Activated CD8-positive, alpha-beta T cell treated with anti-CD3 and anti-CD28 coated beads for 36 hours (primary cell): ENCODE measurements around the gene RASGRP2. TPM values are rescaled to one million over a fixed set of nuclear protein-coding genes. Genes with fewer than 3 reads are reported as not detected.
A peak's percentile ranks its signal among the peaks of the same experiment; 100 is the strongest.

Experiments
- ATAC-seq: fragments of 200-7000 bp; cut with Tn5 transposase; one replicate; pipeline ENCODE4 v1.10.0; 2021; ENCODE audit warnings: mild to moderate bottlenecking, moderate library complexity
- CTCF ChIA-PET: fragments of 350-600 bp; sonication (Branson Sonifier 250); formaldehyde crosslinking; loops from one replicate; lab custom pipeline; 2021; ENCODE audit warnings: antibody characterized with exemption; lab: Charles Lee
- POLR2A ChIA-PET: fragments of 350-600 bp; sonication (Branson Sonifier 250); formaldehyde crosslinking; loops from one replicate; lab custom pipeline; 2021; ENCODE audit warnings: antibody characterized with exemption; lab: Charles Lee
- DNase-seq: peaks from one replicate; pipeline ENCODE4 v3.0.0-alpha.2; 2020
- H3K27ac Mint-ChIP-seq: one replicate; pipeline ENCODE4 v1.8.0; 2021; ENCODE audit warnings: mild to moderate bottlenecking, mixed read lengths
- H3K27me3 Mint-ChIP-seq: one replicate; pipeline ENCODE4 v1.8.0; 2021; ENCODE audit warnings: mixed read lengths
- H3K36me3 Mint-ChIP-seq: one replicate; pipeline ENCODE4 v1.8.0; 2021; ENCODE audit warnings: low read depth, mixed read lengths
- H3K4me1 Mint-ChIP-seq: one replicate; pipeline ENCODE4 v1.8.0; 2021; ENCODE audit warnings: low read depth, mixed read lengths
- H3K4me3 Mint-ChIP-seq: one replicate; pipeline ENCODE4 v1.8.0; 2021; ENCODE audit warnings: mild to moderate bottlenecking, moderate library complexity, mixed read lengths
- H3K9me3 Mint-ChIP-seq: one replicate; pipeline ENCODE4 v1.8.0; 2021; ENCODE audit warnings: mixed read lengths
- intact Hi-C: fragments of 100-400 bp; cut with micrococcal nuclease; formaldehyde crosslinking; loops from one replicate; pipeline ENCODE4 v1.10.0; 2022
- total RNA-seq, 2 experiments: library from RNA; stranded (reverse); gene quantifications; one replicate each; pipeline ENCODE4 v1.2.3, GENCODE V29; 2021
- TF ChIP-seq, protein P1 (sequence below): fragments of 200-600 bp; IDR thresholded peaks from one replicate; pipeline ENCODE4 v1.8.0; 2022; ENCODE audit warnings: antibody characterized with exemption, mild to moderate bottlenecking

The RASGRP2 gene
- total RNA-seq, 2 experiments from 2014 or later: 7.8 to 8.2 TPM

DNA sequence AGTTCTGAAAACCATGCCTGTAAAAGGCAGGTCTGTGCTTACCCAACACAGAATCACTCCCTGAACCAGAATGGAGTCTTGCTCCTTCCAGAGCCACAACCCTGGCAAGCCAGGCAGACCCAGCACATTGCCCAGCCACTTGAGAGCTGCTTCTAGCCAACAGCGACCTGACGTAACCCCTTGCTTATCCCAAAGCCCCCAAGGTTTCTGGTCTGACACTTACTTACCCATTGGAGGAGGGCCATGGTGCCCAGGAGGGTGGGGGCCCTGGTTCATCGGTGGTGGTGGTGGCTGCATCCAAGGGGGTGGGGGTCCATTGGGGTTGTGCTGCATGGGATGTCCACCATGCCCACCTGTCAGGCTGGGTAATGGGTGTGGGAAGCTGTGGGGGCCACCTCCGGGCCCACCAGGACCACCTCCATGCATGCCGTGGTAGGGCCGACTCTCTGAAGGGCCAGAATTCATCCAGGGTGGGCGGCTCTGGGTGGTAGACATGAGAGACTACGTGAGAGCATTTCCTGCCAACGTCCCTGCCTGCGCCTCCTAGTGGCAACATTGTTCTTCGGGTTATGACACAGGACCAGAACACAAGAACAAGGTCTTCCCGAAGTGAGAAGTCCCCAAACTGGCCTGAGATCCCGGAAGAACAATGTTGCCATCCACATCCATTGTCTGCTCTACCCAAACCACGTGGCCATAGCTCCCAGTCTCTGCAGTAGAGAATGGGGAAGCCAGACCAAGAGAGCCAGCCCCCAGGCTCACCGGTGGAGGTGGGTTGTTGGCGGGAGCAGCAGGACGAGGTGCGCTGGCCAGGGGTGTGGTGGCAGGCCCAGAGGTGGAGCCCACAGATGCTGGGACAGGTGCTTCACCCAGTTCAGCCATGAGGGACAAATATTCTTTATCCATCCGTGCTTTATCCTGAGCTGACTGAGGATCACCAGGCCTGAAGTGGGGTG is 23.7 kb upstream of the RASGRP2 start:
- CTCF ChIA-PET: interaction anchor here (0.5 to 2.6 kb wide), 12 partner anchors 8 to 198 kb away, joined by 3 to 18 read pairs (median 4); partner anchors contain the start of genes PYGM and RASGRP2
- Mint-ChIP-seq H3K4me3 (no peak overlapping the region), H3K27me3 (no peaks in the 10 kb centered on the region), H3K9me3 (no peaks in the 10 kb centered on the region), H3K36me3 (peaks cover 89% of the 10 kb centered on the region), H3K4me1 (peaks cover 91% of the 10 kb centered on the region), H3K27ac (peak overlapping the region; percentile 86)
- TF ChIP-seq, protein P1, sequence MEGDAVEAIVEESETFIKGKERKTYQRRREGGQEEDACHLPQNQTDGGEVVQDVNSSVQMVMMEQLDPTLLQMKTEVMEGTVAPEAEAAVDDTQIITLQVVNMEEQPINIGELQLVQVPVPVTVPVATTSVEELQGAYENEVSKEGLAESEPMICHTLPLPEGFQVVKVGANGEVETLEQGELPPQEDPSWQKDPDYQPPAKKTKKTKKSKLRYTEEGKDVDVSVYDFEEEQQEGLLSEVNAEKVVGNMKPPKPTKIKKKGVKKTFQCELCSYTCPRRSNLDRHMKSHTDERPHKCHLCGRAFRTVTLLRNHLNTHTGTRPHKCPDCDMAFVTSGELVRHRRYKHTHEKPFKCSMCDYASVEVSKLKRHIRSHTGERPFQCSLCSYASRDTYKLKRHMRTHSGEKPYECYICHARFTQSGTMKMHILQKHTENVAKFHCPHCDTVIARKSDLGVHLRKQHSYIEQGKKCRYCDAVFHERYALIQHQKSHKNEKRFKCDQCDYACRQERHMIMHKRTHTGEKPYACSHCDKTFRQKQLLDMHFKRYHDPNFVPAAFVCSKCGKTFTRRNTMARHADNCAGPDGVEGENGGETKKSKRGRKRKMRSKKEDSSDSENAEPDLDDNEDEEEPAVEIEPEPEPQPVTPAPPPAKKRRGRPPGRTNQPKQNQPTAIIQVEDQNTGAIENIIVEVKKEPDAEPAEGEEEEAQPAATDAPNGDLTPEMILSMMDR: peak; percentile 94
- intact Hi-C loops: no loop called here
- POLR2A ChIA-PET: interaction anchor here (0.6 to 24.1 kb wide), 6 partner anchors 5 to 86 kb away, joined by 3 to 331 read pairs (median 156); partner anchors contain the start of genes PYGM, RASGRP2 and SF1
- DNase-seq (peak; percentile 95), ATAC-seq (peak; percentile 48)

DNA sequence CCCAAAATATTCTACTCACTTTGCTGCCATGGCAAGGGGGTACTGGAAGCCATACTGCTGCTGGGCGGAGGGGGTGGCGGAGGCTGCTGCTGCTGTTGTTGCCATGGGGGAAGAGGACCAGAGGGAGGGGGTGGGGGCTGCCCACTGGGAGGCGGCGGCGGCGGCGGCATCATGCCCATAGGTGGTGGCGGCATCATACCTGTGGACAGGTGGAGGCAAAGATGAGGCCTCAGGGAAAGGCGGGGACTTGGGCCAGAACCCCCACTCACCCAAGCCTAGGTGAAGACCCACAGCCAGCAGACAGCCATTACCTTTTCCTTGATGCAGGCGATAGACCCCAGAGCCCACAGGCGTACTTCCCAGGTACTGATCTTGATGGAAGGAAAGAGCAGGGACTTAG is 22.9 kb upstream of the RASGRP2 start:
- no peak for ATAC-seq
- Mint-ChIP-seq H3K27me3 (no peaks in the 10 kb centered on the region), H3K36me3 (peaks cover 88% of the 10 kb centered on the region), H3K27ac (peak overlapping the region; percentile 86), H3K4me1 (peaks cover 91% of the 10 kb centered on the region), H3K4me3 (no peak overlapping the region), H3K9me3 (no peaks in the 10 kb centered on the region)
- DNase-seq: no peak
- ChIA-PET CTCF (interaction anchor here (1.6 to 5.0 kb wide), 6 partner anchors 9 to 34 kb away, joined by 4 to 45 read pairs (median 17); partner anchors contain the start of gene RASGRP2), POLR2A (interaction anchor here (0.6 to 24.1 kb wide), 5 partner anchors 4 to 95 kb away, joined by 3 to 331 read pairs (median 308); partner anchors contain the start of genes PYGM, RASGRP2 and SF1)
- TF ChIP-seq, protein P1: no peak
- intact Hi-C loops: no loop called here

DNA sequence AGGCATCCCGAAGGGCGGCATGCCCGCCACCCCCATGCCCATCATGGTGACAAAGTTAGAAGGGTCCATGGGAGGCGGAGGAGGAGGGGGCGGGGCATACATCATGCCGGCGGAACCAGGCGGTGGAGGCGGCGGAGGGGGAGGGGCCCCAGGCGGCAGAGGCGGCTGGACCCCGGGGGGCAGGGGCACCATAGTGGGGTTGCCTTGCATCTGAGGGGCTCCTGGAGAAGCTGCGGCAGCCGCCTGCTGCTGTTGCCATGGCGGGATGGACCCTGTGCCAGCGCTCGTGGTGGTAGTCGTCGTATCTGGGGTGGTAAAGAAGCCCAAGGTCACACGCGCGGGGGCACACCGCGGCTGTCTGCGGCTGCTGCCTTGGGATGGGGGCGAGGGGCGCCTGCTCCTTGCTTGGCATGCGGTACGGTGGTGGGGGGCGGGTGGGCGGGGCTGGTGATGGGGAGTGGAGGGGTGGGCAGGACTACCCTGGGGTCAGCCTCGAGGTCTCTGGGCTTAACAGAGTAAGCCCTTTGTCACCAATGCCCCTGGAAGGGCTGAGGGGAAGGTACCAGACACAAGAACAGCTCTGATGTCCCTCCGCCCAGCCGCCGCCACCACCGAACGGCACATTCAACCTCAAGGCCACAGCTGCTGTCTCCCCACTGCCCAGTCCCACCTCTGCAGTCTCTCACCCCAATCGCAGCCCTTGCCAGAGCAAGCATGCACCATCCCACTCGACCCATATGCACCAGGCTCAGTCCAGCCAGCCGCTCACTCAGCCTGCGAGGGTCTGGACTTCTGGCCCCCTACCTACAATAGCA is 22.1 kb upstream of the RASGRP2 start:
- DNase-seq: no peak
- ATAC-seq: no peak
- H3K36me3 Mint-ChIP-seq: peaks cover 80% of the 10 kb centered on the region
- ChIA-PET POLR2A (interaction anchor here (0.6 to 24.1 kb wide), 5 partner anchors 4 to 96 kb away, joined by 3 to 331 read pairs (median 308); partner anchors contain the start of genes PYGM, RASGRP2 and SF1), CTCF (interaction anchor here (5.0 kb wide), 2 partner anchors 9 to 21 kb away, joined by 35 to 45 read pairs; partner anchors contain the start of gene RASGRP2)
- intact Hi-C loops: no loop called here
- H3K27me3 Mint-ChIP-seq: no peaks in the 10 kb centered on the region
- H3K27ac Mint-ChIP-seq: peak overlapping the region; percentile 78
- peak overlapping the region; percentile 22 for H3K4me3 Mint-ChIP-seq
- no peaks in the 10 kb centered on the region for H3K9me3 Mint-ChIP-seq
- TF ChIP-seq, protein P1: no peak
- peaks cover 91% of the 10 kb centered on the region for H3K4me1 Mint-ChIP-seq

DNA sequence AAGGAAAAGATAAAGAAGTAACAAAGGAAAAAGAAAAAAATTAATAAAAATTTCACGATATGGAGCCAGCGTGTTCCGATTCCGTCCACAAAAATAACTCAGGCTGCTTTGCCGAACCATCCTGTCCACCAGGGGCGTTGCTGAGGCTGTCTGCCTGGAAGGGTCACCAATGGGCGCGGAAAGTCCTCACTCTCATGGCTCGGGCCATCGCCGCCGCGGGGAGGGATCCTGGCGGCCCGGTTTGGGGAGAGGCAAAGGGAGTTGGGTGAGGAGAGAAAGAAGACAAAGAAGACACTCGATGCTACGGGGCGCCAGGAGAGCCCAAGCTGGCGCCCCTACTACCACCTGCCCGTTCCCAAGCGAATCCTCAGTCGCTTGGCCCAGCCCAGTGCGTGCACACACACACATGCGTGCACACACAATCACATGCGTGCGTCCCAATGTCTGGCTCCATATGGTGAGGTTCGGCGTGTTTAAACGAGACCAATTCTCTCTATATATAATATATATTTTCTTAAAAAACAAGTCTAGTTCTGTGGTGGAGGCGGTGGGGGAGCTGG is 21.4 kb upstream of the RASGRP2 start:
- H3K27ac Mint-ChIP-seq: peak overlapping the region; percentile 80
- POLR2A ChIA-PET: interaction anchor here (1.1 to 24.1 kb wide), 3 partner anchors 8 to 97 kb away, joined by 3 to 331 read pairs (median 308); partner anchors contain the start of genes RASGRP2 and SF1
- no peak for DNase-seq
- H3K9me3 Mint-ChIP-seq: no peaks in the 10 kb centered on the region
- H3K4me3 Mint-ChIP-seq: no peak overlapping the region
- peaks cover 73% of the 10 kb centered on the region for H3K36me3 Mint-ChIP-seq
- ATAC-seq: no peak
- H3K4me1 Mint-ChIP-seq: peaks cover 91% of the 10 kb centered on the region
- intact Hi-C loops: no loop called here
- CTCF ChIA-PET: interaction anchor here (5.0 kb wide), 2 partner anchors 10 to 20 kb away, joined by 35 to 45 read pairs; partner anchors contain the start of gene RASGRP2
- TF ChIP-seq, protein P1: peak; percentile 23
- H3K27me3 Mint-ChIP-seq: no peaks in the 10 kb centered on the region
